Upper lobe of left lung (tissue), 6 donors: Measurements from ENCODE around the gene LRRC3. TPM values are rescaled to one million over a fixed set of nuclear protein-coding genes. Genes with fewer than 3 reads are reported as not detected.

Source experiments
- ATAC-seq, 2 donors: fragments of 200-7000 bp; cut with Tn5 transposase; one replicate each; pipeline ENCODE4 v1.9.1; 2022; ENCODE audit warnings: mild to moderate bottlenecking in 2 of 2, moderate library complexity in 2 of 2; ENCODE audit not compliant: low FRiP score in 2 of 2
- DNase-seq, 2 donors: peaks; one replicate each; pipeline ENCODE4 v3.0.0-alpha.2; 2019 to 2020
- H3K27ac ChIP-seq, 4 donors: fragments of 200-600 bp; sonication (generic); one replicate each; pipeline ENCODE4 v1.5.1; 2016 to 2019
- H3K27me3 ChIP-seq, 4 donors: fragments of 200-600 bp; sonication (generic); one replicate each; pipeline ENCODE4 v1.5.1; 2017 to 2019
- H3K36me3 ChIP-seq, 4 donors: fragments of 200-600 bp; sonication (generic); one replicate each; pipeline ENCODE4 v1.5.1; 2016 to 2019
- H3K4me1 ChIP-seq, 4 donors: fragments of 200-600 bp; sonication (generic); one replicate each; pipeline ENCODE4 v1.5.1; 2018 to 2019
- H3K4me3 ChIP-seq, 4 donors: fragments of 200-600 bp; sonication (generic); one replicate each; pipeline ENCODE4 v1.5.1; 2017 to 2019; ENCODE audit warnings: mild to moderate bottlenecking in 2 of 4, moderate library complexity in 1 of 4
- H3K9me3 ChIP-seq, 4 donors: fragments of 200-600 bp; sonication (generic); one replicate each; pipeline ENCODE4 v1.5.1; 2018 to 2019
- EP300 ChIP-seq, 4 donors: sonication (generic); formaldehyde crosslinking; IDR thresholded peaks; one replicate each; pipeline ENCODE4 v1.5.1; 2017; ENCODE audit warnings: antibody characterized with exemption in 4 of 4, control low read depth in 2 of 4
- POLR2A ChIP-seq, 4 donors: fragments of 450-650 bp; IDR thresholded peaks; one replicate each; pipeline ENCODE4 v1.5.1; 2016 to 2017; ENCODE audit warnings: antibody characterized with exemption in 4 of 4, mild to moderate bottlenecking in 2 of 4
- POLR2AphosphoS5 ChIP-seq, 2 donors: sonication (generic); formaldehyde crosslinking; IDR thresholded peaks; one replicate each; pipeline ENCODE4 v1.5.1; 2017; ENCODE audit warnings: antibody characterized with exemption in 2 of 2
- WGBS, 2 donors: methylation state at CpG; one replicate each; pipeline ENCODE4 v1.1.5; 2017 to 2018; 5-methylcytosine and 5-hydroxymethylcytosine counted together
- total RNA-seq, 6 donors: library from RNA; depleted of rRNA in 4 of 6; stranded (reverse); fragments of >200 nt in 4 of 6; gene quantifications; one replicate each; pipeline versions ENCODE4 v1.1.0 to v1.2.1, GENCODE V29; 2016 to 2021
- TF ChIP-seq, protein P1 (sequence below), 6 experiments: fragments of 450-650 bp in 4 of 6; fragments of 200-600 bp in 2 of 6; sonication (generic) in 2 of 6; IDR thresholded peaks; one replicate each; pipeline ENCODE4 v1.5.1; 2016 to 2019; ENCODE audit warnings: antibody characterized with exemption in 6 of 6
- donor health status: DM: no; HTN: no; CAD: no; lungs with moderate emphysema.
- donor health status: DM: no; HTN: yes; CAD: no; lungs with severe emphysema.

Gene LRRC3
- total RNA-seq, 6 donors from 2014 or later, result 3.1 to 11.5 (median 4.6) TPM

GRCh38 chr21:44443291-44443890 is 11.9 kb upstream of the LRRC3 start:
- H3K9me3 ChIP-seq, result no peaks in the 10 kb centered on the region
- WGBS, 2 donors, result 86% methylated on average over 13 of the region's 17 CpGs; no CpG with 5 or more reads in 1 of the 2 donors
- no peak overlapping the region for H3K27ac ChIP-seq
- TF ChIP-seq EP300 (IDR thresholded peaks at IDR 0.05) (no peak), POLR2A (IDR thresholded peaks at IDR 0.05) (no peak), POLR2AphosphoS5 (IDR thresholded peaks at IDR 0.05) (no peak)
- TF ChIP-seq, protein P1, sequence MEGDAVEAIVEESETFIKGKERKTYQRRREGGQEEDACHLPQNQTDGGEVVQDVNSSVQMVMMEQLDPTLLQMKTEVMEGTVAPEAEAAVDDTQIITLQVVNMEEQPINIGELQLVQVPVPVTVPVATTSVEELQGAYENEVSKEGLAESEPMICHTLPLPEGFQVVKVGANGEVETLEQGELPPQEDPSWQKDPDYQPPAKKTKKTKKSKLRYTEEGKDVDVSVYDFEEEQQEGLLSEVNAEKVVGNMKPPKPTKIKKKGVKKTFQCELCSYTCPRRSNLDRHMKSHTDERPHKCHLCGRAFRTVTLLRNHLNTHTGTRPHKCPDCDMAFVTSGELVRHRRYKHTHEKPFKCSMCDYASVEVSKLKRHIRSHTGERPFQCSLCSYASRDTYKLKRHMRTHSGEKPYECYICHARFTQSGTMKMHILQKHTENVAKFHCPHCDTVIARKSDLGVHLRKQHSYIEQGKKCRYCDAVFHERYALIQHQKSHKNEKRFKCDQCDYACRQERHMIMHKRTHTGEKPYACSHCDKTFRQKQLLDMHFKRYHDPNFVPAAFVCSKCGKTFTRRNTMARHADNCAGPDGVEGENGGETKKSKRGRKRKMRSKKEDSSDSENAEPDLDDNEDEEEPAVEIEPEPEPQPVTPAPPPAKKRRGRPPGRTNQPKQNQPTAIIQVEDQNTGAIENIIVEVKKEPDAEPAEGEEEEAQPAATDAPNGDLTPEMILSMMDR (IDR thresholded peaks at IDR 0.05), result no peak
- H3K27me3 ChIP-seq, result no peaks in the 10 kb centered on the region
- H3K4me1 ChIP-seq, result peaks cover 0 to 7% (median 0%) of the 10 kb centered on the region in 4 donors
- H3K36me3 ChIP-seq, result no peaks in the 10 kb centered on the region
- ATAC-seq, result no peak
- peak in 1 of 2 donors; percentile 34 for DNase-seq
- H3K4me3 ChIP-seq, result no peak overlapping the region

GRCh38 chr21:44443891-44444285 is 11.4 kb upstream of the LRRC3 start:
- Histone ChIP-seq H3K36me3 (no peaks in the 10 kb centered on the region), H3K4me1 (peaks cover 0 to 2% (median 0%) of the 10 kb centered on the region in 4 donors), H3K27ac (no peak overlapping the region), H3K27me3 (no peaks in the 10 kb centered on the region), H3K9me3 (no peaks in the 10 kb centered on the region), H3K4me3 (no peak overlapping the region)
- no peak for TF ChIP-seq POLR2A (IDR thresholded peaks at IDR 0.05)
- no peak for TF ChIP-seq POLR2AphosphoS5 (IDR thresholded peaks at IDR 0.05)
- TF ChIP-seq EP300 (IDR thresholded peaks at IDR 0.05), result no peak
- TF ChIP-seq, protein P1 (IDR thresholded peaks at IDR 0.05), result no peak
- WGBS, 2 donors, result 85 to 89% methylated on average over 6 to 12 of the region's 12 CpGs
- no peak for ATAC-seq
- DNase-seq, result peak in 1 of 2 donors; percentile 49

DNA sequence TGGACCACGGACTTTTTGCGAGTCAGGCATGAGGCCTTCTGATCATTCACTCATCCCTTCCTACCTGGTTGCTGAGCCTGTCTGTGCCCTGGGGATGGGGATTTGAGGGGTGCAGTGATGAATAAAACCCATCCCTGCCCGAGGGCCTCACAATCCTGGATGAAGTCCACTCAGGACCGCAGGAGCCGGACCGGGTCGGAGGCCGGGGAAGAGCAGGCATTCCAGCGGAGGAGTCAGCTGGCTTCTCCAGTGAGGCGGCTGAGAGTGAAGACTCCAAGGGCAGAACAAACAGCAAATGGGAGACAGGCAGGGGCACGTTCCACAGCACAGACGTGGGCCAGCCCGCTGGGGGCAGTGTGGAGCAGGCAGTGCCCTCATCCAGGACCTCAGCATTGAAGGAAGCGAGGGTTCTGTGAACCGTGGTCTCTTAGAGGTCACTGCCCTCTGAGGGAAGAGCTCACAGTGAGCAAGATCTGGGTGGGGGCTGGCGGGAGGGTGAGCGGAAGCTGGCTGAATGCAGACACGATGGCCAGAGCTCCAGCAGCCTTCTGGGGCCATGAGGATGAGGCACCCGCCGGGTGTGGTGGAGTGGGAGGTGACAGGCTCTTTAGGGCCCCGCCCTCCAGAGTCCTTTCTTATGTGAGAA is 10.9 kb upstream of the LRRC3 start:
- Histone ChIP-seq H3K27ac (no peak overlapping the region), H3K4me1 (no peaks in the 10 kb centered on the region), H3K36me3 (no peaks in the 10 kb centered on the region), H3K4me3 (no peak overlapping the region), H3K9me3 (no peaks in the 10 kb centered on the region), H3K27me3 (no peaks in the 10 kb centered on the region)
- TF ChIP-seq POLR2A (IDR thresholded peaks at IDR 0.05), result no peak
- no peak for TF ChIP-seq EP300 (IDR thresholded peaks at IDR 0.05)
- TF ChIP-seq POLR2AphosphoS5 (IDR thresholded peaks at IDR 0.05), result no peak
- TF ChIP-seq, protein P1 (IDR thresholded peaks at IDR 0.05), result no peak
- no peak for ATAC-seq
- peak in 1 of 2 donors; percentile 59 for DNase-seq
- 79 to 85% methylated on average over 21 of the region's 21 CpGs for WGBS, 2 donors

GRCh38 chr21:44445145-44445812 is 10.0 kb upstream of the LRRC3 start:
- no peaks in the 10 kb centered on the region for H3K4me1 ChIP-seq
- no peaks in the 10 kb centered on the region for H3K27me3 ChIP-seq
- no peak overlapping the region for H3K27ac ChIP-seq
- no peak for DNase-seq
- 69 to 81% methylated on average over 19 of the region's 19 CpGs for WGBS, 2 donors
- no peak overlapping the region for H3K4me3 ChIP-seq
- no peaks in the 10 kb centered on the region for H3K36me3 ChIP-seq
- H3K9me3 ChIP-seq, result no peaks in the 10 kb centered on the region
- TF ChIP-seq POLR2AphosphoS5 (IDR thresholded peaks at IDR 0.05), result no peak
- TF ChIP-seq POLR2A (IDR thresholded peaks at IDR 0.05), result no peak
- TF ChIP-seq, protein P1 (IDR thresholded peaks at IDR 0.05), result no peak
- TF ChIP-seq EP300 (IDR thresholded peaks at IDR 0.05), result no peak
- no peak for ATAC-seq
